GM18951 (cell line): ENCODE results near the gene EXOC2.
"Not testable (repeated sequence)": the region's sequence is repeated elsewhere in the genome, so short reads cannot be mapped to it uniquely, and the experiment has no call there.

Experiments used
- POLR2A ChIP-seq: IDR thresholded peaks from 4 replicates; pipeline ENCODE4 v1.6.1; 2011; ENCODE audit warnings: mild to moderate bottlenecking; ENCODE audit not compliant: insufficient read length, insufficient read depth; ENCODE audit errors: extremely low read depth
- in situ Hi-C: fragments of 300-500 bp; cut with MboI; formaldehyde crosslinking; loops from one replicate; pipeline ENCODE4 v1.12.0; 2022; ENCODE audit warnings: low sequenced_read_pairs, mixed read lengths, inconsistent platforms; ENCODE audit not compliant: unreplicated experiment

The EXOC2 gene

GRCh38 chr6:704046-704445 is 11.1 kb upstream of the EXOC2 start:
- in situ Hi-C loops: no loop called here
- no peak for TF ChIP-seq POLR2A

- in situ Hi-C loops: no loop called here
- TF ChIP-seq POLR2A: no peak
These were observed 10.6 kb upstream of the EXOC2 start for GRCh38 chr6:703552-703951.

GRCh38 chr6:701700-702479 is 9.0 kb upstream of the EXOC2 start:
- in situ Hi-C loops: no loop called here
- TF ChIP-seq POLR2A: no peak

- no peak for TF ChIP-seq POLR2A
- in situ Hi-C loops: no loop called here
These were observed 8.3 kb upstream of the EXOC2 start for GRCh38 chr6:701215-701614.

- in situ Hi-C loops: no loop called here
- TF ChIP-seq POLR2A: no peak
These were observed 7.6 kb upstream of the EXOC2 start for GRCh38 chr6:700490-700889.

GRCh38 chr6:699319-699718 is 6.4 kb upstream of the EXOC2 start:
- no peak for TF ChIP-seq POLR2A
- in situ Hi-C loops: no loop called here

- in situ Hi-C loops: not testable (repeated sequence)
These were observed 1.6 kb upstream of the EXOC2 start for GRCh38 chr6:694431-695126.

- no peak for TF ChIP-seq POLR2A
- in situ Hi-C loops: no loop called here
These were observed 727 bp upstream of the EXOC2 start for GRCh38 chr6:693723-694009.

GRCh38 chr6:692356-692851 is 535 bp downstream of the EXOC2 start:
- in situ Hi-C loops: no loop called here
- no peak for TF ChIP-seq POLR2A

GRCh38 chr6:689223-689622 is 3.7 kb downstream of the EXOC2 start:
- in situ Hi-C loops: no loop called here
- TF ChIP-seq POLR2A: no peak

GRCh38 chr6:686497-686896 is 6.4 kb downstream of the EXOC2 start:
- in situ Hi-C loops: no loop called here
- TF ChIP-seq POLR2A: no peak

GRCh38 chr6:684831-685636 is 7.9 kb downstream of the EXOC2 start:
- in situ Hi-C loops: no loop called here
- TF ChIP-seq POLR2A: no peak

GRCh38 chr6:683742-684440 is 9.0 kb downstream of the EXOC2 start:
- no peak for TF ChIP-seq POLR2A

More at GRCh38 chr6:683742-684440, 9.0 kb downstream of the EXOC2 start:
- in situ Hi-C loops: no loop called here
